NCI-H526 (cell line): Measurements from ENCODE around the gene CD53.

Source experiments
- DNase-seq, 2 experiments: peaks; one replicate each; lab custom pipeline; 2025; lab: John Stamatoyannopoulos, UW

Gene CD53

GRCh38 chr1:110876748-110877341 is 3.9 kb downstream of the CD53 start:
- no peak for DNase-seq

DNA sequence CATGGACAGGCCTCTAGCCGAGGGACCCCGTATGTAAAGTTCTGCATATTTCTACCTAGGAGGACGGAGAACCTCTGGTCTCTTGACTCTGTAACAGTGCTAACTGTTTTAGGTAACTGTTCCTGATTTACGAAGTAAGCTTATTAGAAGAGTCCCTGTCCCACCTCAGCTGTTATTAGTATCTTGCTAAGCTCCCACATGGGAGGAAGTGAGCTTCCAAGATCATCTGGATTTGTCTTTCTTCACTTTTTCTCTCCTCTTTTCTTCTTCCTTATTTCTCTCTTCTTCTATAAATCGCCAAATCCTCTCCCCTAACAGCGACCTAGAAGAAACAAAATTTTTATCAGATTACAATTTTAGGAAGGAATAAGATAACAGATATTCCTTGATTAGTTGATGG is 4.4 kb downstream of the CD53 start:
- no peak for DNase-seq

GRCh38 chr1:110877776-110878175 is 4.8 kb downstream of the CD53 start:
- DNase-seq = no peak

- no peak for DNase-seq
These were observed 5.6 kb downstream of the CD53 start for GRCh38 chr1:110878591-110878990.

DNA sequence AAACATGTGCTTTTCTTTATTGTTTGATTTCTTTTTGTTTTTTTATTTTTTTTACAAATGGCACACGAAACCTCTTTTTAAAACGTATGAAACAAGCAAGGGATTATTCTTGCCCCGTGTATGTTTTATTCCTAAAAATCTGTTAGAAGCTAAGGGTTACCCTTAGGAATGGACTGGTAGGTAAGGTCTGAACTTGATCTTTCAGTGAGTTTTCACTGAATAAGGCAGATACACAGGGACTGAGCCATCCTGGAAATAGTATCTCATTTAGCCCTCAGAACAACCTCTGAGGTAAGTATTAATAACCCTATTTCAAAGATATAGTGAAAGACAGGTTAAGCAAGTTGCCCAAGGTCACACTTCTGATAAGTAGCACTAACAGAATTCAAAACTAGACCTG is 6.0 kb downstream of the CD53 start:
- no peak for DNase-seq

DNA sequence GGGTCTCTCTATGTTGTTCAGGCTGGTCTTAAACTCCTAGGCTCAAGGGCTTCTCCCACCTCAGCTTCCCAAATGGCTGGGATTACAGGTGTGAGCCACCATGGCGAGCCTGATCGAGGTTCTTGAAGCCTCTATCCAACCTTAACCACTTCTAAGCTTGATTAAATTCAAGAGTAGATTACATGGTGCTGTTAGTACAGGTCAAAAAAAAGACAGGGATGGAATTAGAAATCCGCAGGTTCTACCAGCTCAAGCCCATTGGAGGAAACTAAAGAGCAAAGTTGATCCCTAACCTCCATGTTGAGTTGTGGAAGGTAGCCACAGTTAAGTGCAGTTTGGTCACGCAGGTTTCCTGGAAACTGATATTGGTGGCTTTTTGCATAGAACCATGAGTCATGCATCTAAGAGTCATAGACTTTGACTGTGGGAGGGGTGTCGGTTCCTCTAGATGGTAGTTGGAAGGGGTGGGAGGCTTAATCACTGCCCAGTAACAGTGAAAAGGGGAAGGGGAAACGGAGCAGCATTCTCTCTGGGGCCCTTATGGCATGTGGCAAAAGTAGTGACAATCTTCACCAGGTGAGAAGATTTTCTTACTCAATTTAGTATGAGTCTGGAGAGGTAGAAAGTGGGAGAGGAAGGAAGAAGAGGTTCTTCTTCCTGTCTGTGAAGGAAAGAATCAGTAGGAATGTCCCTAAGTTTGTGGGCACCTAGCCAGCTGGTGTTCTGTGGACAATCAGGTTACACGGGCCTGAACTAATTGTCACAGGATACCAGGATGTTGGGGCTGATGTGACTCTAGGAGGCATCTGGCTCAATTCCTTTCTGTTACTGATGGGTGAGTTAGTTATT is 7.0 kb downstream of the CD53 start:
- no peak for DNase-seq

DNA sequence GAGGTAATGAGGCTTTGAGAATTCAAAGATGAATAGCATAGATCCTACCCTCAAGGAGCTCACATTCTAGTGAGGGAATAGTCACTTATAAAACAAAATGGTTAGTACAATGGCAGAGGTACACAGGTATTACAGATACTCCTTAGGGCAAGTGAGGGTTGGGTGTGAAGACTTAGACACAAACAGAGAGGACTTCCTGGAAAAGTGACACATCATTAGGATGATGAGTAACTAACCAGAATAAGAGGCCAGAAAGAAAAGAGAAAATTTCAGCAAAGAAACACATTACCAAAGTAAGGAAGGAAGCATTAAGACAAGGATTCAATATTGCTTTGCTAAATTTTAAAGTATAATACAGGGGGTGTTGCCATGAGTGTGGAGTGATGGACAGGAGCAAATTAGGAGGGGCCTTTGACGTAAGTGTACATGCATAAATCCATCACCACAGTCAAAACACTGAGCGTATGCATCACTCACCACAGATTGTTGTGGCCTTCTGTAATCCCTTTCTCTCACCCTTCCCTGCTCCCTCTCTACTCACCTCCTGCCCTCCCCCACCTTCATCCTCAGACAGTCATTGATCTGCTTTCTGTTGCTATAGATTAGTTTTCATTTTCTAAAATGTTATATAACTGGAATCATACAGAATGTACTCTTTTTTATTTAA is 7.9 kb downstream of the CD53 start:
- DNase-seq = no peak

GRCh38 chr1:110888049-110888448 is 15.1 kb downstream of the CD53 start:
- DNase-seq = no peak

GRCh38 chr1:110888641-110889040 is 15.7 kb downstream of the CD53 start:
- no peak for DNase-seq

- no peak for DNase-seq
These were observed 17.7 kb downstream of the CD53 start for GRCh38 chr1:110890474-110891196.

DNA sequence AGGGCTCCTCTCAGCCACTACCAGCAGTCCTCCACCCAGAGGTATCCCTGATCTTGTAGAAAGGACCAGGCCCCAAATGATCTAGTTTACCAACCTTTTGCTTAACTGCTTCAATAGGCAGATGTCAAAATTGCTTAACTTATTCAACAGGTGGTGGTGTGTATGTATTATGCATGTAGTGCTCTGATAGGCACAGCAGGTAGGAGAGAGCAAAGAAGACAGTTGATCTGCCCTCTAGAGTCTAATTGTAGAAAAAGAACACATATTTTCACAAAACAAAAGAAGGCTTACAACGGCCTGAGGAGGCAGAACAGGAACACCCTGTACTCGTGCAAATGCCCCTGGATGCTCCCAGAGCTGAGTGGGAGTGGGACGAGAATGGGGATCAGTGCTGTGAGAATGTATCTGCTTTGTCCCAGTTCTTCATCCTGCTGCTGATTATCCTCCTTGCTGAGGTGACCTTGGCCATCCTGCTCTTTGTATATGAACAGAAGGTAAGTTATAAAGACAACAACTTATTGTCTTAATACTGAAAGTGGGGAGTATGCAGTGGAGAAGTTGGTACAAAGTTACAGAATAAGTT is 21.1 kb downstream of the CD53 start:
- no peak for DNase-seq

DNA sequence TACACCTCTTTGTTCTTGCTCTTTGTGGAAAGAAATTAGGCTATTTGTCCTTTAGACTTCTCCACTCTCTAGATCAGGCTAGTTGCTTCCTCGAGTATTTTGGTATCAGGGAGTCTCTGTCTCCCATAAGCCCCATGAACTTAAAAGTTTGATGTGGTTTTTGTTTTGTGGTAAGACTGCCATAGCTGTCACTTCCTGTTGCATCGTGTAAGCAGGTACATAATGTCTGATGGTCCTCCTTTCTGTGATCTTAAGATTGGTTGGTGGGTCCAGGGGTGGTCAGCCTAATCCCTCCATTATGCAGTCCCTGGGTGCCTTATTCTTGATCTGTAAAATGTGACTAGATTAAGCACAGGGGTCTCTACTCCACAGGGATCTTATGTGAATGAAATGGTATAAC is 23.1 kb downstream of the CD53 start:
- DNase-seq = no peak

DNA sequence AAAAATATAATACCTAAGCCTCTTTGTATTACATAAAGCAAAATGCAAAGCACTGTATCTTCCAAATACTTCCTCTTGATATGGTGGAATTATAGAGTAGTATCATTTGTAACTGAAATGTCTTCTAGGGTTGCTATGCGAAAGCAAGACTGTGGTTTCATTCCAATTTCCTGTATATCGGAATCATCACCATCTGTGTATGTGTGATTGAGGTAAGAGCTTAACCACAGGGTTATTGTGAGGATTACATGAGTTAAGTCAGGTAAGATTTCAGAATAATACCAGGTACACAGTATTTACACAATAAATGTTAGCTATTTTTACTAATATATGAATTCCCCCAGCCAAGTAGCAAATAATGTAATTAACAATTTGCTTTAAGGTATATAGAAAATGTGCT is 24.7 kb downstream of the CD53 start:
- no peak for DNase-seq

GRCh38 chr1:110898734-110899457 is 25.9 kb downstream of the CD53 start:
- DNase-seq = no peak

GRCh38 chr1:110899458-110899843 is 26.5 kb downstream of the CD53 start:
- DNase-seq = no peak

DNA sequence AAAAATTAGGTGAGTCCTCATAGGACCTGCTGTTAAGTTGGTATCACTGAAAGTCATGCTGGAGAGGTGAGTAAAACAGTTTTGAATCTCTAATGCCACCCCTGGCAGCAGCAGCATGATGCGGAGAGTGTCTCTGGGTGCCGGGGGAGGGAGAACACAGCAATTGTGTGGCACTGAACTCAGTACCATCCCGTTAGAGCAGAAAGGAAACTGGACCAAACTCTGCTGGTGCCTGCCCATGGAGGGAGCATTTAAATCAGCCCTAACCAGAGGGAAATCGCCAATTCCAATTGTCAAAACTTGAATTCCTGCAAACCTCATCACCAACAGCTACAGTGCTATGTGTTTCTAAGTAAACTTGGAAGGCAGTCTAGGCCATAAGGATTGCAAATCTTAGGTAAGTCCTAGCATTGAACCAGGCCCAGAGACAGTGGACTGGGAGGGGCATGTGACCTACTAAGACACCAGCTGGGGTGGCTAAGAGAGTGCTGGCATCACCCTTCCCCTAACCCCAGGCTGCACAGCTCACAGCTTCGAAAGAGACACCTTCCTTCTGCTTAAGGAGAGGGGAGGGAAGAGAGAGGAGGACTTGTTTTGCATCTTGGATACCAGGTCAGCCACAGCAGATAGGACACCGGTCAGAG is 30.0 kb downstream of the CD53 start:
- no peak for DNase-seq

GRCh38 chr1:110903853-110904500 is 31.0 kb downstream of the CD53 start:
- no peak for DNase-seq

GRCh38 chr1:110912784-110913183 is 39.8 kb downstream of the CD53 start:
- no peak for DNase-seq

- DNase-seq = no peak
These were observed 41.7 kb downstream of the CD53 start for GRCh38 chr1:110914676-110915075.

DNA sequence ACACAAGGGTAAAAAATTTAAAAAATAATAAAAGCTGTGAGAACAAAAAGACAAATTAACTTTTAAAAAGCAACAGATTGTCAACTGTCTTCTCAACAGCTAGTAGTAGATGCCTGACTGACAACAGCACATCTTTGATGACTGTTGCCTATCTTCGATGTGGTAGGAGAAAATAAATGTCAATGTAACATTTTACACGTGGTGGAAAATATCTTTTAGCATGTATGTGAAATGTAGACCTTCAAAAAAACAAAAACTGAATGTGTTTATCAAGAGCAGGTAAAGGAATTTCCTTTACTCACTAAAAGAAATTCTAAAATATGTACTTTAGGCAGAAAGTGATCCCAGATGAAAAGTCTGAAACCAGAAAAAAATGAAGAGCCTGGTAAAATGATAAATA is 42.9 kb downstream of the CD53 start:
- no peak for DNase-seq

DNA sequence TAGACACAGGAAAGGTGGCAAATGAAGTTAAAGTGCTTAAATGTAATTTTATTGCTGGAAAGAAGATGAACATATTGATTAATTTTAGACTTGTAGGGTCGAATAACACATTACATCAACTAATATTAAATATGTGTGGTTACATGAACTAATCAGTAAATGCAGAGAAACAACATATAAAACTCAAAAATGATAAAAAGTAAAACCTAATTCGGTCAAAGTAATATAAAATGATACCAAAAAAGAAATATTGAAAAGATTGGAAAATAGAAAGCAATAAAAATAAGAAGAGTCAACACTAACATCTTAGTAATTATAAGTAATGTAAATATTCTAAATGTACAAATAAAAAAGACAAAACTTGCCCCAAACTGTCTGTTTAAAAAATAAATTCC is 43.3 kb downstream of the CD53 start:
- DNase-seq = no peak
